ENCODE results near the gene ASTN2.

DNA sequence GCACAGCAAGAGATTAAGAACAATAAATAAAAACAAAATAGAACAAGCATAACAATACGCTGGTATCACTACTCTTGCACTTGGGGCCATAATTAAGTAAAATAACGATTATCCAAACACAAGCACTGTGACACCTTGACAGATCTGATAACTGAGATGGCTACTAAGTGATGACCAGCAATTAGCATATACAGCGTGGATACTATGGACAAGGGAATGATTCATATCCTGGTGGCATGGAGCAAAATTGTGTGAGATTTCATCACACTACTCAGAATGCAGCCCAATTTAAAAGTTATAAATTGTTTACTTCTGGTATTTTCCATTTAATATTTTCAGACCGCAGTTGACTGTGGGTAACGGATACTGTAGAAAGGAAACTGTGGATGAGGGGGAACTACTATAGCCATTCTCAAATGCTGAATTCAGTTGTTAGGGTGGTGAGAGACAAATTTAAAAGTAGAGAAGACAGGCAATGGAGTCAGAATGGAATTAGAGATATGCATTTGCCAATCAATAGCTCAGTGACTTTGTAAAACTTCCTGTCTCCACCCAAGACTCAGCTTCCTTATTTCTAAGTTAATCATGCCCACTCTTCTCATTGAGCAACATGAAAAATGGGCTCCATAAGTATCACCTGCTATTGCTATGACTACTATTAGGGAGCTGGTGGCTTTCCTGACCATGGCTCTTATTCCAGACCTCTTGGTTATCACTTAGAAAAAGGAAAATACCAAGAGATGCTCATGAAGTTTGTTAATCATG, 427.0 kb downstream of the ASTN2 start:
- TF ChIP-seq POLR2A (IDR thresholded peaks at IDR 0.05; ENCODE audit: low read length) (no peak), GATA1 (IDR thresholded peaks at IDR 0.05; ENCODE audit: low read depth, low read length) (no peak)

Data from erythroblast (primary cell).